A673 (cell line): ENCODE results near the gene AKAP17A. TPM values are rescaled to one million over a fixed set of nuclear protein-coding genes. Genes with fewer than 3 reads are reported as not detected.

Source experiments
- BruUV-seq: library from RNA; stranded (reverse); fragments of 400-500 nt; replicated peaks from 2 replicates; lab custom pipeline; 2021; lab: Mats Ljungman, UMichigan
- CTCF ChIA-PET: fragments of 300-600 bp; sonication (Branson Sonifier 250); formaldehyde crosslinking; loops from one replicate; lab custom pipeline; 2022; ENCODE audit warnings: antibody characterized with exemption; lab: Charles Lee
- POLR2A ChIA-PET: fragments of 300-600 bp; sonication (Branson Sonifier 250); formaldehyde crosslinking; loops from one replicate; lab custom pipeline; 2022; ENCODE audit warnings: antibody characterized with exemption; ENCODE audit not compliant: low non-redundant PET; lab: Charles Lee
- DNase-seq: peaks from one replicate; pipeline ENCODE4 v3.0.0-alpha.2; 2015; ENCODE audit warnings: low spot score
- H3K27ac ChIP-seq: fragments of 200-600 bp; sonication (generic); 2 replicates; pipeline ENCODE4 v1.5.1; 2016; ENCODE audit warnings: mixed run types, low read depth, mild to moderate bottlenecking, mixed read lengths, antibody characterized with exemption, low read length; ENCODE audit not compliant: poor library complexity, severe bottlenecking
- H3K27me3 ChIP-seq: fragments of 200-600 bp; sonication (generic); replicated peaks from 2 replicates; pipeline ENCODE4 v1.6.1; 2017; ENCODE audit warnings: mixed run types, low read depth, mild to moderate bottlenecking, mixed read lengths, antibody characterized with exemption, low read length; ENCODE audit not compliant: insufficient read depth, poor library complexity
- H3K36me3 ChIP-seq: fragments of 200-600 bp; sonication (generic); 2 replicates; pipeline ENCODE4 v1.6.1; 2016; ENCODE audit warnings: mixed run types, mild to moderate bottlenecking, mixed read lengths, antibody characterized with exemption, low read length; ENCODE audit not compliant: insufficient read depth, poor library complexity, severe bottlenecking
- H3K4me1 ChIP-seq: fragments of 200-600 bp; sonication (generic); 2 replicates; pipeline ENCODE4 v1.6.1; 2017; ENCODE audit warnings: mixed run types, mild to moderate bottlenecking, mixed read lengths, antibody characterized with exemption, low read length; ENCODE audit not compliant: insufficient read depth, poor library complexity, severe bottlenecking
- H3K4me3 ChIP-seq: fragments of 200-600 bp; sonication (generic); 2 replicates; pipeline ENCODE4 v1.5.1; 2016; ENCODE audit warnings: low read depth, mixed run types, mild to moderate bottlenecking, mixed read lengths, low read length; ENCODE audit not compliant: poor library complexity, severe bottlenecking
- H3K9me3 ChIP-seq: fragments of 200-600 bp; sonication (generic); 2 replicates; pipeline ENCODE4 v1.6.1; 2016; ENCODE audit warnings: mixed run types, low read depth, mild to moderate bottlenecking, mixed read lengths, antibody characterized with exemption, low read length; ENCODE audit not compliant: poor library complexity, severe bottlenecking
- CTCF ChIP-seq: fragments of 300-800, 200-600 bp; sonication (generic); conservative IDR thresholded peaks from 2 replicates; pipeline ENCODE4 v1.5.1; 2017; ENCODE audit warnings: low read depth, mild to moderate bottlenecking, antibody characterized with exemption, low read length, moderate library complexity, mixed read lengths
- EZH2 ChIP-seq: fragments of 200-600 bp; sonication (generic); IDR thresholded peaks from 2 replicates; pipeline ENCODE4 v1.6.1; 2017; ENCODE audit warnings: borderline replicate concordance, low read depth, mild to moderate bottlenecking, mixed read lengths, antibody characterized with exemption, low read length; ENCODE audit not compliant: poor library complexity, severe bottlenecking
- intact Hi-C: fragments of 100-400 bp; cut with micrococcal nuclease; formaldehyde crosslinking; loops from one replicate; pipeline ENCODE4 v1.10.0; 2022; ENCODE audit not compliant: unreplicated experiment
- total RNA-seq: library from RNA; stranded (reverse); gene quantifications from 2 replicates; pipeline ENCODE4 v1.2.3, GENCODE V29; 2021

AKAP17A gene
- total RNA-seq, 1 experiment from 2014 or later, result 39.7 TPM

- ChIA-PET CTCF (no interaction called here), POLR2A (no interaction called here)
- TF ChIP-seq EZH2 (no peak), CTCF (no peak)
- no peaks in the 10 kb centered on the region for H3K4me1 ChIP-seq
- DNase-seq, result no peak
- no peaks in the 10 kb centered on the region for H3K36me3 ChIP-seq
- H3K9me3 ChIP-seq, result no peaks in the 10 kb centered on the region
- intact Hi-C loops, result no loop called here
- no peaks in the 10 kb centered on the region for H3K27me3 ChIP-seq
- no TSS peak for BruUV-seq
- H3K27ac ChIP-seq, result no peak overlapping the region
- H3K4me3 ChIP-seq, result no peak overlapping the region
These were observed 17.9 kb downstream of the AKAP17A start for GRCh38 chrX:1609311-1609710.

- CTCF ChIA-PET, result no interaction called here
- TF ChIP-seq EZH2, result no peak
- TF ChIP-seq CTCF, result no peak
- no peak for DNase-seq
- no peaks in the 10 kb centered on the region for H3K36me3 ChIP-seq
- H3K4me1 ChIP-seq, result no peaks in the 10 kb centered on the region
- no TSS peak for BruUV-seq
- H3K27me3 ChIP-seq, result no peaks in the 10 kb centered on the region
- no peaks in the 10 kb centered on the region for H3K9me3 ChIP-seq
- intact Hi-C loops, result no loop called here
- no peak overlapping the region for H3K27ac ChIP-seq
- POLR2A ChIA-PET, result no interaction called here
- no peak overlapping the region for H3K4me3 ChIP-seq
These were observed 18.4 kb downstream of the AKAP17A start for GRCh38 chrX:1609762-1610161.

GRCh38 chrX:1610166-1610565, 18.8 kb downstream of the AKAP17A start:
- POLR2A ChIA-PET, result no interaction called here
- intact Hi-C loops, result no loop called here
- DNase-seq, result no peak

More at GRCh38 chrX:1610166-1610565, 18.8 kb downstream of the AKAP17A start:
- TF ChIP-seq CTCF (no peak), EZH2 (no peak)
- CTCF ChIA-PET, result no interaction called here
- H3K9me3 ChIP-seq, result no peaks in the 10 kb centered on the region
- no peak overlapping the region for H3K27ac ChIP-seq
- BruUV-seq, result no TSS peak
- no peaks in the 10 kb centered on the region for H3K36me3 ChIP-seq
- no peaks in the 10 kb centered on the region for H3K4me1 ChIP-seq
- H3K27me3 ChIP-seq, result no peaks in the 10 kb centered on the region
- H3K4me3 ChIP-seq, result no peak overlapping the region
